Kidney epithelial cell (primary cell): ENCODE results near the gene ZBTB48. TPM values are rescaled to one million over a fixed set of nuclear protein-coding genes. Genes with fewer than 3 reads are reported as not detected.

Source experiments
- DNase-seq: peaks from one replicate; pipeline ENCODE4 v3.0.0-alpha.2; 2010; ENCODE audit warnings: low read depth
- H3K27me3 ChIP-seq: 2 replicates; pipeline ENCODE4 v1.6.0; 2011; ENCODE audit warnings: low read length; ENCODE audit not compliant: control insufficient read depth, insufficient read depth
- H3K36me3 ChIP-seq: 2 replicates; pipeline ENCODE4 v1.5.1; 2011; ENCODE audit warnings: low read length; ENCODE audit not compliant: control insufficient read depth, insufficient read depth
- H3K4me3 ChIP-seq: 2 replicates; pipeline ENCODE4 v1.5.1; 2011; ENCODE audit warnings: low read depth, mild to moderate bottlenecking, control low read depth, low read length
- total RNA-seq: library from RNA; depleted of rRNA; stranded (reverse); fragments of >200 nt; gene quantifications from 2 replicates; pipeline ENCODE4 v1.2.3, GENCODE V29; 2015
- TF ChIP-seq, protein P1 (sequence below): IDR thresholded peaks from 2 replicates; pipeline ENCODE4 v1.5.1; 2011; ENCODE audit warnings: mild to moderate bottlenecking, moderate library complexity, low read length, control low read depth, inconsistent platforms; ENCODE audit not compliant: insufficient read depth, poor library complexity, severe bottlenecking

The ZBTB48 gene
- total RNA-seq, 1 donor from 2014 or later = 14.2 TPM

DNA sequence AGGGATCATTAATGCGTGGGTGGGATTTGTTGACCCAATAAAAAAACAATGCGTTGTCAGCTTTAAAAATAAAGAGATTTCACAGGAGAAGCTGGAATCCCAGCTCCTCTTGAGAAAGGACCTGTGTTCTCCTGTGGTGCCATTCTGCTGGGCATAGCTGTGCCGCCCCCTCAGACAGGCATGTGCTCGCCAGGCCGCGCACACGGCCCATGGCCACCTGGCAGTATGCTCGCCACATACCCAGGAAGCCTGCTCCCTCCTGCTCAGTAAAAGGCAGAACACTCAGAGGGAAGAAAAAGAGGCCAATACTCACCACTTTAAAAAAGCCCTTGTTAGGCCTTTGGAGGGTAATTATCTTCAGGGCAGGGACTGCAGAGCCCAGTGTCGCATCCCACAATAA lies 58.0 kb downstream of the ZBTB48 start:
- TF ChIP-seq, protein P1, sequence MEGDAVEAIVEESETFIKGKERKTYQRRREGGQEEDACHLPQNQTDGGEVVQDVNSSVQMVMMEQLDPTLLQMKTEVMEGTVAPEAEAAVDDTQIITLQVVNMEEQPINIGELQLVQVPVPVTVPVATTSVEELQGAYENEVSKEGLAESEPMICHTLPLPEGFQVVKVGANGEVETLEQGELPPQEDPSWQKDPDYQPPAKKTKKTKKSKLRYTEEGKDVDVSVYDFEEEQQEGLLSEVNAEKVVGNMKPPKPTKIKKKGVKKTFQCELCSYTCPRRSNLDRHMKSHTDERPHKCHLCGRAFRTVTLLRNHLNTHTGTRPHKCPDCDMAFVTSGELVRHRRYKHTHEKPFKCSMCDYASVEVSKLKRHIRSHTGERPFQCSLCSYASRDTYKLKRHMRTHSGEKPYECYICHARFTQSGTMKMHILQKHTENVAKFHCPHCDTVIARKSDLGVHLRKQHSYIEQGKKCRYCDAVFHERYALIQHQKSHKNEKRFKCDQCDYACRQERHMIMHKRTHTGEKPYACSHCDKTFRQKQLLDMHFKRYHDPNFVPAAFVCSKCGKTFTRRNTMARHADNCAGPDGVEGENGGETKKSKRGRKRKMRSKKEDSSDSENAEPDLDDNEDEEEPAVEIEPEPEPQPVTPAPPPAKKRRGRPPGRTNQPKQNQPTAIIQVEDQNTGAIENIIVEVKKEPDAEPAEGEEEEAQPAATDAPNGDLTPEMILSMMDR = no peak
- no peak for DNase-seq
- Histone ChIP-seq H3K36me3 (no peaks in the 10 kb centered on the region), H3K4me3 (no peak overlapping the region), H3K27me3 (no peaks in the 10 kb centered on the region)

DNA sequence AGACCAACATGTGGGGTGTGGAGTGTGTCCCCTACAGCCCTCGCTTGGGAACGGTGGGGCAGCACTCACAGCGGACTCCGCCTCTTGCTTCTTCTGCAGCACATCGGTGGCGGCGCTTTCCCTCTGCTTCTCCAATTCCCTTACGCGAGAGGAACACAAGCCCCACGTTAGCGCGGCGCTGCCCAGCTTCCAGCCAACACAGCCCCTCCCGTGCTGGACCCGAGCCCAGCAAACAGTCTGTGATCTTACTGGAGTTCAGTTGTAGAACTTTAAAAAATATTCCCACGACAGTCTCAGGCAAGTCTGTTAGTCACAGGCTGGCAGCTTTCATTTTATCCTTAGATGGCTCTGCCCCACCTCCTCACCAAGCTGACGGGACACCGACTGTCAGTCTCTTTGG lies 58.4 kb downstream of the ZBTB48 start:
- Histone ChIP-seq H3K27me3 (no peaks in the 10 kb centered on the region), H3K4me3 (no peak overlapping the region), H3K36me3 (no peaks in the 10 kb centered on the region)
- no peak for DNase-seq
- TF ChIP-seq, protein P1 = no peak

Other genes with a start within 250 kb of the ZBTB48 start
- 75.6 and 79.8 TPM in 2 replicates for gene ACOT7, start 186.2 kb upstream of the ZBTB48 start, total RNA-seq
- 15.9 and 27.8 TPM in 2 replicates for gene HES2, start 160.1 kb upstream of the ZBTB48 start, total RNA-seq
- gene ESPN, start 155.2 kb upstream of the ZBTB48 start, total RNA-seq = 2.7 TPM in 2 replicates
- 18.2 and 20.2 TPM in 2 replicates for gene TNFRSF25, start 113.8 kb upstream of the ZBTB48 start, total RNA-seq
- gene PLEKHG5, start 88.3 kb upstream of the ZBTB48 start, total RNA-seq = 24.3 and 26.4 TPM in 2 replicates
- gene NOL9, start 25.5 kb upstream of the ZBTB48 start, total RNA-seq = 30.3 and 32.5 TPM in 2 replicates
- not detected in 2 replicates for gene TAS1R1, start 24.7 kb upstream of the ZBTB48 start, total RNA-seq
- 69.5 and 77.4 TPM in 2 replicates for gene KLHL21, start 22.9 kb downstream of the ZBTB48 start, total RNA-seq
- gene PHF13, start 33.7 kb downstream of the ZBTB48 start, total RNA-seq = 8.0 and 8.8 TPM in 2 replicates
- gene THAP3, start 44.9 kb downstream of the ZBTB48 start, total RNA-seq = 19.0 and 29.4 TPM in 2 replicates
- 35.6 and 46.7 TPM in 2 replicates for gene DNAJC11, start 121.8 kb downstream of the ZBTB48 start, total RNA-seq
- gene CAMTA1, start 205.5 kb downstream of the ZBTB48 start, total RNA-seq = 74.6 and 76.5 TPM in 2 replicates